Panc1 (cell line): ENCODE data around the gene DDOST. TPM values are rescaled to one million over a fixed set of nuclear protein-coding genes. Genes with fewer than 3 reads are reported as not detected.

ENCODE experiments used
- ATAC-seq: fragments of 200-7000 bp; cut with Tn5 transposase; 2 replicates; pipeline ENCODE4 v1.9.1; 2020; ENCODE audit warnings: mild to moderate bottlenecking, moderate library complexity
- BruUV-seq: library from RNA; stranded (reverse); fragments of 400-500 nt; replicated peaks from 2 replicates; lab custom pipeline; 2021; lab: Mats Ljungman, UMichigan
- CTCF ChIA-PET: fragments of 300-600 bp; sonication (Branson Sonifier 250); formaldehyde crosslinking; loops from one replicate; lab custom pipeline; 2022; ENCODE audit warnings: antibody characterized with exemption; lab: Charles Lee
- POLR2A ChIA-PET: fragments of 300-600 bp; sonication (Branson Sonifier 250); formaldehyde crosslinking; loops from one replicate; lab custom pipeline; 2022; ENCODE audit warnings: antibody characterized with exemption; lab: Charles Lee
- DNase-seq: peaks from one replicate; pipeline ENCODE4 v3.0.0-alpha.2; 2010; ENCODE audit warnings: low read depth, low spot score
- H3K27ac ChIP-seq: 2 replicates; pipeline ENCODE4 v1.5.1; 2011; ENCODE audit warnings: mild to moderate bottlenecking, low read length, inconsistent platforms
- H3K27me3 ChIP-seq: fragments of 200-500 bp; sonication (Bioruptor generic); 2 replicates; pipeline ENCODE4 v1.6.0; 2014; ENCODE audit warnings: low read length, inconsistent platforms; ENCODE audit not compliant: control insufficient read depth, insufficient read depth
- H3K36me3 ChIP-seq: fragments of 200-500 bp; sonication (Bioruptor generic); 2 replicates; pipeline ENCODE4 v1.5.1; 2014; ENCODE audit warnings: inconsistent platforms, mild to moderate bottlenecking, low read length, moderate library complexity; ENCODE audit not compliant: control insufficient read depth, insufficient read depth
- H3K4me1 ChIP-seq: 2 replicates; pipeline ENCODE4 v1.5.1; 2011; ENCODE audit warnings: inconsistent platforms, mild to moderate bottlenecking, low read length, moderate library complexity; ENCODE audit not compliant: control insufficient read depth, insufficient read depth
- H3K4me3 ChIP-seq, 2 experiments: 2 replicates each; pipeline ENCODE4 v1.5.1; 2011 to 2012; ENCODE audit warnings: low read depth in 2 of 2, low read length in 2 of 2, mild to moderate bottlenecking in 2 of 2, inconsistent platforms in 1 of 2, moderate library complexity in 1 of 2
- H3K9me3 ChIP-seq: fragments of 200-500 bp; sonication (Bioruptor generic); 2 replicates; pipeline ENCODE4 v1.5.1; 2014; ENCODE audit warnings: low read depth, mild to moderate bottlenecking, inconsistent platforms, low read length, moderate library complexity; ENCODE audit not compliant: control insufficient read depth, insufficient read depth
- CTCF ChIP-seq: fragments of 450-650 bp; IDR thresholded peaks from 2 replicates; pipeline ENCODE4 v1.5.1; 2017; ENCODE audit warnings: mild to moderate bottlenecking
- POLR2AphosphoS5 ChIP-seq: IDR thresholded peaks from 2 replicates; pipeline ENCODE4 v1.6.1; 2012; ENCODE audit warnings: mild to moderate bottlenecking, low read depth, low read length, moderate library complexity
- REST ChIP-seq, 2 experiments: IDR thresholded peaks; 2 replicates each; pipeline ENCODE4 v1.6.1; 2011 to 2012; ENCODE audit warnings: low read depth in 2 of 2, control low read depth in 1 of 2, low read length in 1 of 2, mild to moderate bottlenecking in 1 of 2, moderate library complexity in 1 of 2; ENCODE audit not compliant: insufficient read depth in 1 of 2
- SIN3A ChIP-seq: IDR thresholded peaks from 2 replicates; pipeline ENCODE4 v1.6.1; 2012; ENCODE audit warnings: low read depth, mild to moderate bottlenecking, low read length, moderate library complexity, borderline replicate concordance; ENCODE audit not compliant: insufficient read depth
- TCF7L2 ChIP-seq: IDR thresholded peaks from 2 replicates; pipeline ENCODE4 v1.6.1; 2011; ENCODE audit warnings: mild to moderate bottlenecking, low read depth, low read length, inconsistent platforms
- in situ Hi-C: cut with HindIII; loops from 2 replicates; pipeline ENCODE4 v1.10.0; 2016; ENCODE audit warnings: low sequenced_read_pairs, low pct_unique_long_range_greater_than_20kb
- intact Hi-C: fragments of 100-400 bp; cut with micrococcal nuclease; formaldehyde crosslinking; loops from one replicate; pipeline ENCODE4 v1.10.0; 2022; ENCODE audit not compliant: unreplicated experiment
- total RNA-seq: library from RNA; stranded (reverse); gene quantifications from one replicate; pipeline ENCODE4 v1.2.1, GENCODE V29; 2021; ENCODE audit not compliant: unreplicated experiment

Gene DDOST
- total RNA-seq, 1 experiment from 2014 or later, result 337 TPM

- no peaks in the 10 kb centered on the region; the same call in 1 of the 2 replicates for H3K36me3 ChIP-seq
- ATAC-seq, result peak; percentile 93
- DNase-seq, result peak; percentile 39
- peak within 1 kb of the TSS; percentile 70 to 81 for H3K4me3 ChIP-seq
- CTCF ChIA-PET, result interaction anchor here (0.5 to 2.2 kb wide), 8 partner anchors 50 to 1426 kb away, joined by 3 to 18 read pairs (median 4); partner anchors contain the start of gene MUL1
- no TSS peak for BruUV-seq
- no peaks in the 10 kb centered on the region for H3K9me3 ChIP-seq
- H3K27ac ChIP-seq, result peak within 1 kb of the TSS; percentile 73
- H3K4me1 ChIP-seq, result peaks cover 15% of the 10 kb centered on the region
- H3K27me3 ChIP-seq, result no peaks in the 10 kb centered on the region
- POLR2A ChIA-PET, result interaction anchor here (0.5 to 0.6 kb wide), 4 partner anchors 120 to 702 kb away, joined by 3 to 10 read pairs (median 5); no protein-coding TSS in a partner anchor
- peak; percentile 99 for TF ChIP-seq CTCF
- no peak for TF ChIP-seq TCF7L2
- TF ChIP-seq POLR2AphosphoS5, result no peak
- TF ChIP-seq SIN3A, result peak; percentile 71; the same call in 1 of the 2 replicates
- TF ChIP-seq REST (IDR thresholded peaks at IDR 0.05; ENCODE audit: insufficient read depth in 1 of 2, low read depth in 2 of 2, low read length in 1 of 2), result no peak
- in situ Hi-C loops, result no loop called here
- intact Hi-C loops, result no loop called here
Observed at GRCh38 chr1:20633190-20634064, 27.7 kb downstream of the DDOST start, which contains the start of gene PINK1. Gene PINK1, plus strand, starts transcription at chr1:20633458. Its CDS starts 91 bp downstream, at chr1:20633549.

- intact Hi-C loops (no loop called here), in situ Hi-C loops (no loop called here)
- ChIA-PET CTCF (interaction anchor here (0.5 to 2.2 kb wide), 6 partner anchors 49 to 125 kb away, joined by 3 to 18 read pairs (median 6); partner anchors contain the start of gene MUL1), POLR2A (interaction anchor here (0.6 kb wide), 1 partner anchor 535 kb away, joined by 3 read pairs; no protein-coding TSS in a partner anchor)
- no TSS peak for BruUV-seq
- H3K4me1 ChIP-seq, result peaks cover 15% of the 10 kb centered on the region
- ATAC-seq (no peak), DNase-seq (no peak)
- no peak overlapping the region for H3K4me3 ChIP-seq
- H3K27me3 ChIP-seq, result no peaks in the 10 kb centered on the region
- peak overlapping the region; percentile 68; the same call in 1 of the 2 replicates for H3K27ac ChIP-seq
- no peaks in the 10 kb centered on the region; the same call in 1 of the 2 replicates for H3K36me3 ChIP-seq
- TF ChIP-seq REST (IDR thresholded peaks at IDR 0.05; ENCODE audit: insufficient read depth in 1 of 2, low read depth in 2 of 2, low read length in 1 of 2) (no peak), POLR2AphosphoS5 (no peak), SIN3A (no peak), TCF7L2 (no peak), CTCF (no peak)
- H3K9me3 ChIP-seq, result no peaks in the 10 kb centered on the region
Observed at GRCh38 chr1:20632386-20632785, 28.8 kb downstream of the DDOST start.
